Neural cell (in vitro differentiated cells): ENCODE measurements around the gene OSBPL2. TPM values are rescaled to one million over a fixed set of nuclear protein-coding genes. Genes with fewer than 3 reads are reported as not detected.

Experiments
- H2AFZ ChIP-seq: fragments of 200-600, 300-800 bp; sonication (generic), shearing (Covaris generic); 2 replicates; pipeline ENCODE4 v1.6.0; 2014; ENCODE audit warnings: low read depth, mild to moderate bottlenecking, antibody characterized with exemption, low read length, moderate library complexity
- H3F3A ChIP-seq: fragments of 200-600 bp; shearing (Covaris generic); 2 replicates; pipeline ENCODE4 v1.6.1; 2016; ENCODE audit warnings: mild to moderate bottlenecking, moderate library complexity, mixed read lengths, antibody characterized with exemption, low read length; ENCODE audit not compliant: insufficient read depth, poor library complexity, severe bottlenecking
- H3K27ac ChIP-seq: fragments of 200-600, 300-800 bp; sonication (generic), shearing (Covaris generic); 2 replicates; pipeline ENCODE4 v1.5.1; 2014; ENCODE audit warnings: mild to moderate bottlenecking, low read length, moderate library complexity
- H3K27me3 ChIP-seq: fragments of 300-800, 200-600 bp; sonication (generic), shearing (Covaris generic); 2 replicates; pipeline ENCODE4 v1.6.0; 2014; ENCODE audit warnings: mild to moderate bottlenecking, low read depth, low read length, moderate library complexity; ENCODE audit not compliant: insufficient read depth
- H3K36me3 ChIP-seq: fragments of 300-800, 200-600 bp; sonication (generic), shearing (Covaris generic); 2 replicates; pipeline ENCODE4 v1.5.1; 2014; ENCODE audit warnings: mild to moderate bottlenecking, antibody characterized with exemption, low read length, moderate library complexity; ENCODE audit not compliant: insufficient read depth
- H3K4me2 ChIP-seq: fragments of 300-800, 200-600 bp; sonication (generic), shearing (Covaris generic); 2 replicates; pipeline ENCODE4 v1.6.0; 2014; ENCODE audit warnings: mild to moderate bottlenecking, low read length
- H3K4me3 ChIP-seq: fragments of 300-800, 200-600 bp; sonication (generic), shearing (Covaris generic); 2 replicates; pipeline ENCODE4 v1.5.1; 2014; ENCODE audit warnings: mild to moderate bottlenecking, low read length, moderate library complexity
- H3K79me2 ChIP-seq: fragments of 200-600 bp; shearing (Covaris generic); replicated peaks from 2 replicates; pipeline ENCODE4 v1.6.0; 2014; ENCODE audit warnings: mild to moderate bottlenecking, low read length, moderate library complexity; ENCODE audit not compliant: insufficient read depth
- H3K9ac ChIP-seq: fragments of 300-800, 200-600 bp; sonication (generic), shearing (Covaris generic); 2 replicates; pipeline ENCODE4 v1.6.1; 2016; ENCODE audit warnings: mild to moderate bottlenecking, low read length, mixed read lengths
- H3K9me2 ChIP-seq: fragments of 200-600 bp; shearing (Covaris generic); 2 replicates; pipeline ENCODE4 v1.6.1; 2016; ENCODE audit warnings: mild to moderate bottlenecking, low read length, mixed read lengths; ENCODE audit not compliant: insufficient read depth
- H3K9me3 ChIP-seq: fragments of 200-600, 300-800 bp; sonication (generic), shearing (Covaris generic); 2 replicates; pipeline ENCODE4 v1.6.1; 2016; ENCODE audit warnings: mild to moderate bottlenecking, mixed run types, low read length, moderate library complexity, mixed read lengths
- H4K20me1 ChIP-seq: fragments of 200-600 bp; shearing (Covaris generic); 2 replicates; pipeline ENCODE4 v1.6.1; 2016; ENCODE audit warnings: mild to moderate bottlenecking, mixed run types; ENCODE audit not compliant: insufficient read depth
- CTCF ChIP-seq: fragments of 450-650 bp; IDR thresholded peaks from 2 replicates; pipeline ENCODE4 v1.5.1; 2014; ENCODE audit warnings: antibody characterized with exemption, mild to moderate bottlenecking, moderate library complexity; ENCODE audit not compliant: poor library complexity, severe bottlenecking
- EP300 ChIP-seq: fragments of 450-650 bp; conservative IDR thresholded peaks from 2 replicates; pipeline ENCODE4 v1.6.1; 2014; ENCODE audit warnings: antibody characterized with exemption, mild to moderate bottlenecking, moderate library complexity; ENCODE audit not compliant: poor library complexity, severe bottlenecking
- EZH2 ChIP-seq: fragments of 200-600, 300-800 bp; shearing (Covaris generic), sonication (generic); IDR thresholded peaks from 2 replicates; pipeline ENCODE4 v1.6.1; 2014; ENCODE audit warnings: antibody characterized with exemption, low read length, borderline replicate concordance, mild to moderate bottlenecking; ENCODE audit not compliant: insufficient read depth, poor library complexity, severe bottlenecking
- MXI1 ChIP-seq: fragments of 450-650 bp; conservative IDR thresholded peaks from 2 replicates; pipeline ENCODE4 v1.6.1; 2014; ENCODE audit warnings: antibody characterized with exemption, mild to moderate bottlenecking; ENCODE audit not compliant: poor library complexity, severe bottlenecking
- POLR2AphosphoS5 ChIP-seq: IDR thresholded peaks from 2 replicates; pipeline ENCODE4 v1.6.1; 2012
- RAD21 ChIP-seq: fragments of 450-650 bp; conservative IDR thresholded peaks from 2 replicates; pipeline ENCODE4 v1.6.1; 2014; ENCODE audit warnings: antibody characterized with exemption, mild to moderate bottlenecking, moderate library complexity
- SMC3 ChIP-seq: fragments of 450-650 bp; conservative IDR thresholded peaks from 2 replicates; pipeline ENCODE4 v1.6.1; 2014; ENCODE audit warnings: antibody characterized with exemption, mild to moderate bottlenecking, moderate library complexity; ENCODE audit not compliant: poor library complexity
- TAF1 ChIP-seq: IDR thresholded peaks from 2 replicates; pipeline ENCODE4 v1.6.1; 2012; ENCODE audit warnings: low read depth
- polyA plus RNA-seq: library from polyadenylated mRNA; depleted of rRNA; stranded (reverse); fragments of >200 nt; gene quantifications from 2 replicates; pipeline ENCODE4 v1.2.3, GENCODE V29; 2014
- TF ChIP-seq, protein P1 (sequence below): IDR thresholded peaks from 2 replicates; pipeline ENCODE4 v1.6.1; 2012; ENCODE audit warnings: borderline replicate concordance

OSBPL2 gene
- polyA plus RNA-seq, 1 donor from 2014 or later: 41.5 TPM

- H3F3A ChIP-seq: no peaks in the 10 kb centered on the region
- H3K27ac ChIP-seq: no peak overlapping the region
- no peak overlapping the region for H2AFZ ChIP-seq
- no peak for TF ChIP-seq CTCF
- TF ChIP-seq MXI1: no peak
- TF ChIP-seq, protein P1, sequence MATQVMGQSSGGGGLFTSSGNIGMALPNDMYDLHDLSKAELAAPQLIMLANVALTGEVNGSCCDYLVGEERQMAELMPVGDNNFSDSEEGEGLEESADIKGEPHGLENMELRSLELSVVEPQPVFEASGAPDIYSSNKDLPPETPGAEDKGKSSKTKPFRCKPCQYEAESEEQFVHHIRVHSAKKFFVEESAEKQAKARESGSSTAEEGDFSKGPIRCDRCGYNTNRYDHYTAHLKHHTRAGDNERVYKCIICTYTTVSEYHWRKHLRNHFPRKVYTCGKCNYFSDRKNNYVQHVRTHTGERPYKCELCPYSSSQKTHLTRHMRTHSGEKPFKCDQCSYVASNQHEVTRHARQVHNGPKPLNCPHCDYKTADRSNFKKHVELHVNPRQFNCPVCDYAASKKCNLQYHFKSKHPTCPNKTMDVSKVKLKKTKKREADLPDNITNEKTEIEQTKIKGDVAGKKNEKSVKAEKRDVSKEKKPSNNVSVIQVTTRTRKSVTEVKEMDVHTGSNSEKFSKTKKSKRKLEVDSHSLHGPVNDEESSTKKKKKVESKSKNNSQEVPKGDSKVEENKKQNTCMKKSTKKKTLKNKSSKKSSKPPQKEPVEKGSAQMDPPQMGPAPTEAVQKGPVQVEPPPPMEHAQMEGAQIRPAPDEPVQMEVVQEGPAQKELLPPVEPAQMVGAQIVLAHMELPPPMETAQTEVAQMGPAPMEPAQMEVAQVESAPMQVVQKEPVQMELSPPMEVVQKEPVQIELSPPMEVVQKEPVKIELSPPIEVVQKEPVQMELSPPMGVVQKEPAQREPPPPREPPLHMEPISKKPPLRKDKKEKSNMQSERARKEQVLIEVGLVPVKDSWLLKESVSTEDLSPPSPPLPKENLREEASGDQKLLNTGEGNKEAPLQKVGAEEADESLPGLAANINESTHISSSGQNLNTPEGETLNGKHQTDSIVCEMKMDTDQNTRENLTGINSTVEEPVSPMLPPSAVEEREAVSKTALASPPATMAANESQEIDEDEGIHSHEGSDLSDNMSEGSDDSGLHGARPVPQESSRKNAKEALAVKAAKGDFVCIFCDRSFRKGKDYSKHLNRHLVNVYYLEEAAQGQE: no peak
- TF ChIP-seq RAD21: no peak
- TF ChIP-seq POLR2AphosphoS5: no peak
- no peak for TF ChIP-seq EZH2
- no peak for TF ChIP-seq SMC3
- no peak for TF ChIP-seq EP300
- no peak for TF ChIP-seq TAF1
- H3K9me3 ChIP-seq: no peaks in the 10 kb centered on the region
- no peak overlapping the region for H3K4me3 ChIP-seq
- H3K36me3 ChIP-seq: no peaks in the 10 kb centered on the region
- H3K27me3 ChIP-seq: no peaks in the 10 kb centered on the region
- H3K9me2 ChIP-seq: no peaks in the 10 kb centered on the region
- H3K9ac ChIP-seq: no peak overlapping the region
- no peaks in the 10 kb centered on the region for H4K20me1 ChIP-seq
- H3K79me2 ChIP-seq: no peaks in the 10 kb centered on the region
- no peak overlapping the region for H3K4me2 ChIP-seq
Observed at GRCh38 chr20:62321975-62322374, 83.7 kb downstream of the OSBPL2 start.

DNA sequence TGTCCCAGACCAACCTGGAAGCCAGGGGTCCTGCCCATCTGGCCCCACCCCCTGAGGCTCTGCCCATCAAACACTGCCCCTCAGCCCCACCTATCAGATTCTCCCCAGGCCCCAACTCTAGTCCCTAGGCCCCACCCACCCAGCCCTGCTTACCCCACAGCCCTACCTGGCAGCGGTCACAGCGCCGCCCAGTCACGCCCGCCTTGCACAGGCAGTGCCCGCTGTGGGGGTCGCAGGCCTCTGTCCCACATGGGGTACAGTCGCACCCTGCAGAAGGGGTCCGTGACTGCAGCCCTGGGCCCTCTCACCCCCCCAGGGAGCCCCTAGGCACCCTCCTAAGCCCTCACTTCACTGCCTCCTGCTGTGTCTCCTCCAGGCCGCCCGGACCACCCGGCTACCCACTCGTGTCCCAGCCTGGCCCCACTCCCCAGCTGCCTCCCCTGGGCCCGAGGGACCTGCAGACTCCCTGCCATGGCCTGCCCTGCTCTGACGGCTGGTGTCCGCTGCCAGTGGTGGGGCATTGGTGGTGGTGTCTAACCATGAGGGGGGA, 84.2 kb downstream of the OSBPL2 start:
- Histone ChIP-seq H3K27me3 (no peaks in the 10 kb centered on the region), H3K9me2 (no peaks in the 10 kb centered on the region), H3K4me3 (no peak overlapping the region), H3K4me2 (no peak overlapping the region), H3K79me2 (no peaks in the 10 kb centered on the region), H4K20me1 (no peaks in the 10 kb centered on the region), H3K27ac (no peak overlapping the region), H3F3A (no peaks in the 10 kb centered on the region), H3K9me3 (no peaks in the 10 kb centered on the region), H2AFZ (no peak overlapping the region), H3K9ac (no peak overlapping the region), H3K36me3 (no peaks in the 10 kb centered on the region)
- TF ChIP-seq EZH2 (no peak), RAD21 (no peak), EP300 (no peak), CTCF (no peak), POLR2AphosphoS5 (no peak), SMC3 (no peak)
- TF ChIP-seq, protein P1: no peak
